Measurements from ENCODE around the gene SLC5A10. TPM values are rescaled to one million over a fixed set of nuclear protein-coding genes. Genes with fewer than 3 reads are reported as not detected.
A peak's percentile ranks its signal among the peaks of the same experiment; 100 is the strongest.
"Not testable (repeated sequence)": the region's sequence is repeated elsewhere in the genome, so short reads cannot be mapped to it uniquely, and the experiment has no call there.

Gene SLC5A10
- total and polyA plus RNA-seq, 7 experiments from 2014 or later: 0.15 to 0.37 (median 0.17) TPM; not detected in 4

DNA sequence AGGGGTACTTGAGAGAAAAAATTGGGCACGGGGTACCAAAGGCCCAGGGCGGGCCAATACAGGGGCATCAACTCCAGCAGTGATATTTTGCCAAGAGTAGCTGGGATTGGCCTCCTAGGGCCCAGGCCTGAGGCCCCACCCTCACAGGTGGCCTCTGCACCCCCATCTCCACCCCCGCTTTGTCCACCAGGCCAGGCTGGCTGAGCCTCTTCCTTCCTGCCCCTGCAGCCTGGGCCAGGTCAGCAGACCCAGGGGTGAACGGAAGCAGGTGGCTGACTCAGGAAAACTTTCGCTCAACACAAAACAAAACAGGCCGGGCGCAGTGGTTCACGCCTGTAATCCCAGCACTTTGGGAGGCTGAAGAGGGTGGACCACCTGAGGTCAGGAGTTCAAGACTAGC lies 91.1 kb downstream of the SLC5A10 start:
- H3K9me3 Mint-ChIP-seq; H3K4me3 ChIP-seq (ENCODE audit: low read length); POLR2A ChIA-PET; H3K36me3 Mint-ChIP-seq; H3K36me3 ChIP-seq (ENCODE audit: control insufficient read depth in 2 of 3, insufficient read depth in 3 of 3, low read length in 3 of 3); H3K27me3 ChIP-seq (ENCODE audit: control insufficient read depth in 2 of 2, insufficient read depth in 2 of 2, low read length in 2 of 2); DNase-seq; CTCF ChIA-PET; intact Hi-C loops (cut with micrococcal nuclease); H3K27ac ChIP-seq (ENCODE audit: low read depth, low read length); H3K27me3 Mint-ChIP-seq; H3K4me1 Mint-ChIP-seq; ATAC-seq; H3K4me1 ChIP-seq (ENCODE audit: control insufficient read depth in 2 of 2, insufficient read depth in 2 of 2, low read length in 2 of 2); H3K9me3 ChIP-seq (ENCODE audit: control insufficient read depth in 2 of 3, low read length in 3 of 3): not testable (repeated sequence)
- Mint-ChIP-seq H3K27ac (peak overlapping the region in 1 of 9 donors; percentile 45), H3K4me3 (peak overlapping the region in 2 of 10 donors; percentile 42 to 58)

DNA sequence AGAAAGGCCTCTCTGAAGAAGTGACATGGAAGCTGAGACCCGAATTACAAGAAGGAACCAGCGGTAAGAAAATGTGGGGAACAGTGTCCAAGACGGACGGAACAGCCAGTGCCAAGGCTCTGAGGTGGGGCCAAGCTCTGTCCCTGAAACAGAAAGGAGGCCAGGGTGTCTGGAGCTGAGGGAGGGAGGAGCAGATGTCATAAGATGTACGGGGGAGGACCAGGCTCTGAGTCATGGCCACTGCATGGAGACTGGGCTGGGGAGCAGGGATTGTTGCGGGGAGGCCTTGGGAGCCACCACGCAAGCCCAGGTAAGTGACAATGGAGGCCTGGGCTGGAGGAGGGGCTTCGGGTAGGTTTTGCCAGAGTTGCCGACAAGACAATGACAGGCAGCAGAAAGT lies 92.7 kb downstream of the SLC5A10 start:
- ATAC-seq; DNase-seq; H3K27ac Mint-ChIP-seq; H3K36me3 ChIP-seq (ENCODE audit: control insufficient read depth in 2 of 3, insufficient read depth in 3 of 3, low read length in 3 of 3); H3K4me3 Mint-ChIP-seq; H3K9me3 ChIP-seq (ENCODE audit: control insufficient read depth in 2 of 3, low read length in 3 of 3); H3K27me3 ChIP-seq (ENCODE audit: control insufficient read depth in 2 of 2, insufficient read depth in 2 of 2, low read length in 2 of 2); H3K27ac ChIP-seq (ENCODE audit: low read depth, low read length); H3K4me3 ChIP-seq (ENCODE audit: low read length); H3K4me1 Mint-ChIP-seq; H3K27me3 Mint-ChIP-seq; POLR2A ChIA-PET; H3K36me3 Mint-ChIP-seq; intact Hi-C loops (cut with micrococcal nuclease); H3K4me1 ChIP-seq (ENCODE audit: control insufficient read depth in 2 of 2, insufficient read depth in 2 of 2, low read length in 2 of 2); CTCF ChIA-PET; H3K9me3 Mint-ChIP-seq: not testable (repeated sequence)

DNA sequence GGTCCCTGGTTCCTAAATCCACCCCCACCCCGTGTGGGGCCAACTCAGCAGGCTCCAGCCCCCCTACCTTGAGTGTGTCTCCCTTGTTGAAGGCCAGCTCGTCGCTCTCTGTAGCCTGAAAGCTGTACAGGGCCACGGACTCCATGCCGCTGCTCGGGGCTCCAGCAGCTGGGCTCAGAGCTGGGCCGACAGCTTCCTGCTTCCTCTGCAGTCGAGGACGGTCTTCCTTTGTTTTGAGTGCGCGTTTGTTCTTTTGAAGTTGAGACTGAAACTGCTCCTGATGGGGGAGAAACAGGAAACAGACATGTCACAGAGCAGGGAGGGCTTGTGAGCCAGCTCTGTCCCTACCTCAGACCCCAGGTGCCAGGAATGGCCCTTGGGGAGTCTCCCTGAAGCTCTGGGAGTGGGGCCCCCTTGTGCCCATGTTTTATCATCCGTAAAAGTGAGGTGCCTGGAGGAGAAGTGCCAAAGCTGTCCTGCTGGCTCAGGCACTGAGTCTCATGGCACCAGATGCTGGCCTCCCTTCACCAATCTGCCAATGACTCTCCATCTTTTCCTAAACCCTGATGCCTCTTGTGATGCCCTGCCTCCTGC lies 94.9 kb downstream of the SLC5A10 start, which contains the start of gene GRAP:
Gene GRAP, minus strand, starts transcription at position 176 of the 594 bp plus-strand sequence. Its CDS starts 31 bp downstream, at position 145.
- H3K27ac ChIP-seq (ENCODE audit: low read depth, low read length); H3K27me3 ChIP-seq (ENCODE audit: control insufficient read depth in 2 of 2, insufficient read depth in 2 of 2, low read length in 2 of 2); H3K4me1 ChIP-seq (ENCODE audit: control insufficient read depth in 2 of 2, insufficient read depth in 2 of 2, low read length in 2 of 2); H3K27ac Mint-ChIP-seq; H3K4me1 Mint-ChIP-seq; POLR2A ChIA-PET; H3K9me3 ChIP-seq (ENCODE audit: control insufficient read depth in 2 of 3, low read length in 3 of 3); intact Hi-C loops (cut with micrococcal nuclease); H3K36me3 Mint-ChIP-seq; H3K36me3 ChIP-seq (ENCODE audit: control insufficient read depth in 2 of 3, insufficient read depth in 3 of 3, low read length in 3 of 3); H3K4me3 ChIP-seq (ENCODE audit: low read length); H3K27me3 Mint-ChIP-seq; H3K9me3 Mint-ChIP-seq; DNase-seq; H3K4me3 Mint-ChIP-seq; CTCF ChIA-PET: not testable (repeated sequence)
- ATAC-seq: peak; percentile 86

DNA sequence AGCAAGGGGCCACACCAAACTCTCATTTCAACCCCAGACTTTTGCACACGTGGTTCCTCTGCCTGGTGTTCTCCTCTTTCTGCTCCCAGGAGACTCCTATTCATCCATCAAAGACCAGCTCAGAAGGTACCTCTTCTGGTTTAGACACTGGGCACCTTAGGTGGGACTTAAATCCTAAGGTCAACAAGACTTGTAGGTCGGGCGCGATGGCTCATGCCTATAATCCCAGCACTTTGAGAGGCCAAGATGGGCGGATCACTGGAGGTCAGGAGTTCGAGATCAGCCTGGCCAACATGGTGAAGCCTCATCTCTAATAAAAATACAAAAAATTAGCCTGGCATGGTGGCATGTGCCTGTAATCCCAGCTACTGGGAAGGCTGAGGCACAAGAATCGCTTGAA lies 95.5 kb downstream of the SLC5A10 start:
- H3K27ac ChIP-seq (ENCODE audit: low read depth, low read length); H3K36me3 Mint-ChIP-seq; POLR2A ChIA-PET; H3K4me3 Mint-ChIP-seq; ATAC-seq; H3K27me3 ChIP-seq (ENCODE audit: control insufficient read depth in 2 of 2, insufficient read depth in 2 of 2, low read length in 2 of 2); H3K4me1 ChIP-seq (ENCODE audit: control insufficient read depth in 2 of 2, insufficient read depth in 2 of 2, low read length in 2 of 2); H3K9me3 Mint-ChIP-seq; H3K36me3 ChIP-seq (ENCODE audit: control insufficient read depth in 2 of 3, insufficient read depth in 3 of 3, low read length in 3 of 3); DNase-seq; CTCF ChIA-PET; H3K9me3 ChIP-seq (ENCODE audit: control insufficient read depth in 2 of 3, low read length in 3 of 3); H3K4me3 ChIP-seq (ENCODE audit: low read length); H3K27me3 Mint-ChIP-seq; intact Hi-C loops (cut with micrococcal nuclease); H3K4me1 Mint-ChIP-seq; H3K27ac Mint-ChIP-seq: not testable (repeated sequence)

DNA sequence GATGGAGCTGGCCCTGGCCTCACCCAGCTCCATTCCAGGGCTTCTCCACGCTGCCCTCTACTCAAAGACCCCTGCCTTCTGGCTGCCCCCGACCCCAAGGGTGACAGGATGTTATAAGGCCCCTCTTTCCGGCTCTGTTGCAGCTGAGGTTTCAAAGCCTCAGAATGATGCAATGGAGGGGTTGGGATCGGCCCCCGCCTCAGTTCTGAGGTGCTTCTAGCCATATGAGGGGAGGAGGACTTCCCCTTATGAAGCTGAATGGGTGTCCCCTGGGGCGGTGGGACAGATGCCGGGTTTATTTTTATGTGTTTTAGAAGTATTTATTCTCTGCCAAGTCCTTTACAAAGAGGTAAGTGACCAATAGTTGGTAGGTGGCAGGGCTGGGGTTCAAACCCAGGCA lies 96.9 kb downstream of the SLC5A10 start:
- H3K9me3 ChIP-seq (ENCODE audit: control insufficient read depth in 2 of 3, low read length in 3 of 3); POLR2A ChIA-PET; CTCF ChIA-PET; H3K27me3 Mint-ChIP-seq; H3K36me3 Mint-ChIP-seq; H3K4me1 ChIP-seq (ENCODE audit: control insufficient read depth in 2 of 2, insufficient read depth in 2 of 2, low read length in 2 of 2); H3K9me3 Mint-ChIP-seq; H3K27ac Mint-ChIP-seq; H3K4me3 ChIP-seq (ENCODE audit: low read length); H3K36me3 ChIP-seq (ENCODE audit: control insufficient read depth in 2 of 3, insufficient read depth in 3 of 3, low read length in 3 of 3); H3K27me3 ChIP-seq (ENCODE audit: control insufficient read depth in 2 of 2, insufficient read depth in 2 of 2, low read length in 2 of 2); intact Hi-C loops (cut with micrococcal nuclease); H3K4me3 Mint-ChIP-seq; H3K4me1 Mint-ChIP-seq; H3K27ac ChIP-seq (ENCODE audit: low read depth, low read length); ATAC-seq: not testable (repeated sequence)
- DNase-seq: peak in 1 of 9 donors; percentile 5

DNA sequence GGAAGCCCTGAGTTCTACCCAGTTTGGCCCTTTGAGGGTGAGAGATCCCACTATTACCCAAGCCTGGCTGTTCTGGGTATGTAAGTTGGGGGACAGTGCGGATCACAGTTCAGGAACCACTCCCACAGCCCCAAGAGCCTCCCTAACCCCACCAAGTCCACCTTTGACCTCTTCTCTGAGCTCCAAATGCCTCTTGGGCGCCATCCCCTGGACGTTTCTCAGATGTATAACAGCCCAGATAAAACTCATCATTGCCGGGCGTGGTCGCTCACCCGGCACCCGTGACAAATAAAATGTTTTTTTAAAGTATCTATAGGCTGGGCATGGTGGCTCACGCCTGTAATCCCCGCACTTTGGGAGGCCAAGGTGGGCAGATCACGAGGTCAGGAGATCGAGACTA lies 103.5 kb downstream of the SLC5A10 start:
- H3K27me3 ChIP-seq (ENCODE audit: control insufficient read depth in 2 of 2, insufficient read depth in 2 of 2, low read length in 2 of 2); H3K4me1 ChIP-seq (ENCODE audit: control insufficient read depth in 2 of 2, insufficient read depth in 2 of 2, low read length in 2 of 2); POLR2A ChIA-PET; intact Hi-C loops (cut with micrococcal nuclease); CTCF ChIA-PET; H3K27ac ChIP-seq (ENCODE audit: low read depth, low read length); H3K36me3 Mint-ChIP-seq; H3K27ac Mint-ChIP-seq; H3K36me3 ChIP-seq (ENCODE audit: control insufficient read depth in 2 of 3, insufficient read depth in 3 of 3, low read length in 3 of 3); H3K4me3 ChIP-seq (ENCODE audit: low read length); H3K4me3 Mint-ChIP-seq; H3K9me3 ChIP-seq (ENCODE audit: control insufficient read depth in 2 of 3, low read length in 3 of 3); H3K27me3 Mint-ChIP-seq; H3K4me1 Mint-ChIP-seq; H3K9me3 Mint-ChIP-seq; DNase-seq: not testable (repeated sequence)
- peak; percentile 91 for ATAC-seq

DNA sequence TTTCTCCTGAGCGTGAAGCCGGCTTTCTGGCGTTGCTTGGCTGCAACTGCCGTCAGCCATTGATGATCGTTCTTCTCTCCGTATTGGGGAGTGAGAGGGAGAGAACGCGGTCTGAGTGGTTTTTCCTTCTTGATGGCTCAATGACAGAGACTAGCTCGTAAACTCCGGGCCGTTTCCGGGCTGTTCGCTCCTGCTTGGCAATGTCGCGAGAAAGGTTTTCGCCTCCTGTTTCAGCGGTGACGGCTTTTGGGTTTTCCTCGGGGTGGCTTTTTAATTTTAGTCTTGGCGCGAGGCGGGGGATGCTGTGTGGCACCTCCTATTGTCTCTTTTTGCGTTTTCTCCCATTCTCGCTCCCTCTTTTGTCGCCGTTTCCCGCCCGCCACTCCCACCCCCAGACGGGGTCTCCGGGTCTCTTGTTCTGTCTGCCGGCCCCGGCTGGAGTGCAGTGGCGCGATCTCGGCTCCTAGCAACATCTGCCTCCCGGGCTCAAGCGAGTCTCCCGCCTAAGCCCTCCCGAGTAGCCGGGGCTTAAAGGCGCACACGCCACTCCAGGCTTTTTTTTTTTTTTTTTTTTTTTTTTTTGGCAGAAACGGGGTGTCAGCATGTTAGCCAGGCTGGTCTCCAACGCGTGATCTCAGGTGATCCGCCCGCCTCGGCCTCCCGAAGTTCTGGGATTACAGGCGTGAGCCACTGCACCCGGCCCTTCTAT lies 110.2 kb downstream of the SLC5A10 start:
- H3K27ac ChIP-seq (ENCODE audit: low read depth, low read length); POLR2A ChIA-PET; H3K9me3 ChIP-seq (ENCODE audit: control insufficient read depth in 2 of 3, low read length in 3 of 3); H3K27me3 ChIP-seq (ENCODE audit: control insufficient read depth in 2 of 2, insufficient read depth in 2 of 2, low read length in 2 of 2); H3K4me1 ChIP-seq (ENCODE audit: control insufficient read depth in 2 of 2, insufficient read depth in 2 of 2, low read length in 2 of 2); H3K4me1 Mint-ChIP-seq; H3K36me3 Mint-ChIP-seq; H3K4me3 ChIP-seq (ENCODE audit: low read length); H3K9me3 Mint-ChIP-seq; CTCF ChIA-PET; H3K27me3 Mint-ChIP-seq; intact Hi-C loops (cut with micrococcal nuclease); H3K36me3 ChIP-seq (ENCODE audit: control insufficient read depth in 2 of 3, insufficient read depth in 3 of 3, low read length in 3 of 3): not testable (repeated sequence)
- Mint-ChIP-seq H3K4me3 (peak overlapping the region in 3 of 10 donors; percentile 13 to 74 (median 56)), H3K27ac (peak overlapping the region in 1 of 9 donors; percentile 76)
- DNase-seq (peak in 8 of 9 donors; percentile 8 to 83 (median 68)), ATAC-seq (peak; percentile 55)
